HuH-7.5 (cell line): Measurements from ENCODE around the gene ANO1.
A peak's percentile ranks its signal among the peaks of the same experiment; 100 is the strongest.
"Not testable (repeated sequence)": the region's sequence is repeated elsewhere in the genome, so short reads cannot be mapped to it uniquely, and the experiment has no call there.

Experiments used
- DNase-seq: peaks from one replicate; pipeline ENCODE4 v3.0.0; 2011; ENCODE audit warnings: low spot score

Gene ANO1

GRCh38 chr11:70210051-70210501 is 132.0 kb downstream of the ANO1 start:
- no peak for DNase-seq

- DNase-seq: no peak
Measured at GRCh38 chr11:70210530-70210929, 132.4 kb downstream of the ANO1 start.

- no peak for DNase-seq
Measured at GRCh38 chr11:70212227-70212811, 134.2 kb downstream of the ANO1 start.

GRCh38 chr11:70217388-70217787 is 139.3 kb downstream of the ANO1 start:
- DNase-seq: not testable (repeated sequence)

GRCh38 chr11:70218076-70218475 is 140.0 kb downstream of the ANO1 start:
- DNase-seq: not testable (repeated sequence)

- DNase-seq: peak; percentile 41
Measured at GRCh38 chr11:70220136-70220535, 142.0 kb downstream of the ANO1 start.

GRCh38 chr11:70220920-70221319 is 142.8 kb downstream of the ANO1 start:
- no peak for DNase-seq

- no peak for DNase-seq
Measured at GRCh38 chr11:70225681-70226177, 147.6 kb downstream of the ANO1 start.

GRCh38 chr11:70226183-70226582 is 148.1 kb downstream of the ANO1 start:
- DNase-seq: no peak

GRCh38 chr11:70226967-70227366 is 148.8 kb downstream of the ANO1 start:
- DNase-seq: peak; percentile 71

- DNase-seq: no peak
Measured at GRCh38 chr11:70229737-70230136, 151.6 kb downstream of the ANO1 start.

GRCh38 chr11:70230151-70230839 is 152.2 kb downstream of the ANO1 start:
- DNase-seq: no peak

GRCh38 chr11:70230840-70231710 is 153.0 kb downstream of the ANO1 start:
- no peak for DNase-seq

GRCh38 chr11:70233034-70233433 is 154.9 kb downstream of the ANO1 start:
- no peak for DNase-seq

- DNase-seq: no peak
Measured at GRCh38 chr11:70233511-70233934, 155.4 kb downstream of the ANO1 start.

- no peak for DNase-seq
Measured at GRCh38 chr11:70233962-70234361, 155.8 kb downstream of the ANO1 start.
